A549 treated with CpdA at 1 μM for 4 hours (cell line): ENCODE results near the gene CAV3. TPM values are rescaled to one million over a fixed set of nuclear protein-coding genes. Genes with fewer than 3 reads are reported as not detected.

Source experiments
- total RNA-seq: library from RNA; stranded (reverse); fragments of 200-300 nt; extraction: Qiagen RNA extraction; gene quantifications from 5 replicates; pipeline ENCODE4 v1.2.3, GENCODE V29; 2022; ENCODE audit warnings: low read depth

The CAV3 gene
- 0.17 TPM in 1 of 5 replicates, not detected in the others for total RNA-seq

DNA sequence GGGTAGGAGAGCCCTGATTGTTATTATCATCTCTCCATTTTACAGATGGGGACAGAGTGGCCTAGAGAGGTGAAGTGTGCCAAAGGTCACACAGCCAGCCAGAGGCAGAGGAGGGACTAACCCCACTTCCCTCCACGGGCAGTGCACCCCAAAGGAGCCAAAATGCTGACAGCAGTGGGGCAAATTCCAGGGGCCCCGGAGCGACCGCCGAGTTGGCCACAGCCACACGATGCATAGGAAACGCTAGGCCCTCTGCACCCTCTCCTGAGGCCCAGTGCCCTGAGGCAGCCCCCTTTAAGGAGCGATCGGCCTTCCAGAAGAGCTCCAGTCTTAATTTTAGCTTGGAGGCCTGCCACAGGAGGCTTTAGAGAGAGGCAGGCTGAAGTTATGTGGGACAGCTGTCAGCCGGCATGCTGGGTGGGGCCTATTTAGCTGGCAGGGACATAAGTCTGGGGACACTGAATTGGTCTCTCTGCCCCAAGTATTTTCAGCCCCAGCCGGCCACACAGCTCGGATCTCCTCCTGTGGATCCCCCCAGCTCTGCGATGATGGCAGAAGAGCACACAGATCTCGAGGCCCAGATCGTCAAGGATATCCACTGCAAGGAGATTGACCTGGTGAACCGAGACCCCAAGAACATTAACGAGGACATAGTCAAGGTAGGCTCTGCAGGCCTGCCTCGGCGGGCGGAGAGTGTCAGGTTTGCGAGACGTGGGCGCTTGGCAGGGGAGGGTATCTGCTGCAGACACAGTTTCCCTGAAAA lies at the start of gene CAV3:
CAV3 (plus strand) TSS at position 471 of the 763 bp plus-strand sequence; CDS start at position 546, 75 bp downstream.

DNA sequence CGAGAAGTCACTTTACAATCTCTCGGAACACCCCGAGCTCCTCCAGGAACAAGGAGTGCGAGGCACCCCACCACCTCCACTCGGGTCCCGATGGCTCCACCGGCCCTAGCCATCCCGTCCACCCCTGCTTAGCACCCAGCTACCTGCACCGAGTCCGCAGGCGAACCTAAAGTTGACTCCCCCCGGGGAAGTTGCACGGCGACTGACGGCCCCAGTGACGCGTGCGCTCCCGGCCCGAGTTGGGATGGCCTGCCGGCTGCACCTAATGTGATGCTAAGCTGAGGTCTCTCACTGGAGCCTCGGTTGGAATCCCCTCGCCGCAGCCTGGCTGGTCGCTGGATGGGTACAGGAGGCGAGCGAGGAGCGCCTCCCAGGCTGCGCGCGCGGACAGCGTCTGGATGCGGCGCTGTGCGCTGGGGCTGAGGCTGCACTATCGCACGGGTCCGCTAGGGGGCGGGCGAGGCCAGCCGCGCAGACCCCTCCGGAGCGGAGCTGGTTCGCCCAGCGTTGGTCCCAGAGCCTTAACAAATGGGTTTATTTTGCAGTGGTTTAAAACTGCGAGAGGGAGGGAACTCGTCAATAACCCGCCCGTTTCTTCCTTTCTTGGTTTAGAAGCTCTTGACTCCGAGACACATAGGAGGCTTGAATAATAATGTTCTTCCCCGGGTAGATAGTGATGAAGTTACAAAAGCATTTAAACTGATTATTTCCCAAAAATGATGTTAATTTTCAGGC lies 35.7 kb downstream of the CAV3 start, which contains the start of gene OXTR:
OXTR (minus strand) TSS at position 526 of the 735 bp plus-strand sequence. CDS start 1,426 bp downstream, outside the sequence.

Other genes with a start within 250 kb of the CAV3 start
- 73.2 to 92.8 TPM (median 76.8 TPM) in 5 replicates for gene LMCD1, start 232.0 kb upstream of the CAV3 start, total RNA-seq
- gene SSUH2, start 89.0 kb upstream of the CAV3 start, total RNA-seq, result 0.57 to 1.2 TPM (median 0.75 TPM) in 5 replicates
- gene OXTR, start 35.8 kb downstream of the CAV3 start, total RNA-seq, result 9.0 to 10.9 TPM (median 9.4 TPM) in 5 replicates
- 11.7 to 14.9 TPM (median 14.7 TPM) in 5 replicates for gene RAD18, start 229.7 kb downstream of the CAV3 start, total RNA-seq